KMS-11 (cell line): ENCODE data around the gene EXOC8.

ENCODE experiments used
- H2AFZ ChIP-seq: fragments of 200-600 bp; sonication (generic); 2 replicates; pipeline ENCODE4 v1.6.1; 2016; ENCODE audit warnings: antibody characterized with exemption, mixed run types, low read depth
- H3K27ac ChIP-seq: fragments of 200-600 bp; sonication (generic); 2 replicates; pipeline ENCODE4 v1.6.1; 2016; ENCODE audit warnings: mild to moderate bottlenecking, mixed run types
- H3K27me3 ChIP-seq: fragments of 200-600 bp; sonication (generic); 2 replicates; pipeline ENCODE4 v1.6.1; 2017; ENCODE audit warnings: mild to moderate bottlenecking, low read depth, mixed run types, moderate library complexity; ENCODE audit not compliant: insufficient read depth
- H3K36me3 ChIP-seq: fragments of 200-600 bp; sonication (generic); 2 replicates; pipeline ENCODE4 v1.6.1; 2017; ENCODE audit warnings: mild to moderate bottlenecking, mixed run types; ENCODE audit not compliant: insufficient read depth
- H3K4me1 ChIP-seq: fragments of 200-600 bp; sonication (generic); 2 replicates; pipeline ENCODE4 v1.6.1; 2016; ENCODE audit warnings: mild to moderate bottlenecking, low read depth, mixed run types; ENCODE audit not compliant: poor library complexity, severe bottlenecking
- H3K4me2 ChIP-seq: fragments of 200-600 bp; sonication (generic); 2 replicates; pipeline ENCODE4 v1.7.0; 2016; ENCODE audit warnings: mild to moderate bottlenecking, mixed run types
- H3K4me3 ChIP-seq: fragments of 200-600 bp; sonication (generic); IDR thresholded peaks from 2 replicates; pipeline ENCODE4 v1.6.1; 2017; ENCODE audit warnings: low read depth, low read length, mixed read lengths; ENCODE audit not compliant: insufficient read depth
- H3K79me2 ChIP-seq: fragments of 200-600 bp; sonication (generic); 2 replicates; pipeline ENCODE4 v1.6.1; 2016; ENCODE audit warnings: low read depth, mixed run types; ENCODE audit not compliant: insufficient read depth
- H3K9ac ChIP-seq: fragments of 200-600 bp; sonication (generic); 2 replicates; pipeline ENCODE4 v1.6.1; 2016; ENCODE audit warnings: mild to moderate bottlenecking, mixed run types
- H4K20me1 ChIP-seq: fragments of 200-600 bp; sonication (generic); 2 replicates; pipeline ENCODE4 v1.6.1; 2016; ENCODE audit warnings: mild to moderate bottlenecking, mixed run types; ENCODE audit not compliant: insufficient read depth
- CTCF ChIP-seq: fragments of 200-600 bp; sonication (generic); conservative IDR thresholded peaks from 2 replicates; pipeline ENCODE4 v1.6.1; 2017; ENCODE audit warnings: low read depth, mild to moderate bottlenecking, antibody characterized with exemption, low read length, moderate library complexity, mixed read lengths

EXOC8 gene

GRCh38 chr1:231340328-231341013, 2.8 kb upstream of the EXOC8 start:
- Histone ChIP-seq H3K4me3 (no peak overlapping the region), H3K79me2 (peaks cover 47% of the 10 kb centered on the region), H4K20me1 (no peaks in the 10 kb centered on the region), H3K9ac (no peak overlapping the region), H3K4me2 (no peak overlapping the region; the same call in 1 of the 2 replicates), H3K27me3 (no peaks in the 10 kb centered on the region), H2AFZ (no peak overlapping the region), H3K4me1 (peaks cover 24% of the 10 kb centered on the region), H3K36me3 (no peaks in the 10 kb centered on the region; the same call in 1 of the 2 replicates), H3K27ac (no peak overlapping the region)
- no peak for TF ChIP-seq CTCF

- Histone ChIP-seq H3K9ac (peak within 1 kb of the TSS; percentile 83), H3K4me1 (peaks cover 44% of the 10 kb centered on the region), H3K4me2 (peak within 1 kb of the TSS; percentile 95), H3K27me3 (no peaks in the 10 kb centered on the region), H3K36me3 (no peaks in the 10 kb centered on the region; the same call in 1 of the 2 replicates), H3K79me2 (peaks cover 66% of the 10 kb centered on the region), H3K27ac (peak within 1 kb of the TSS; percentile 82), H3K4me3 (peak within 1 kb of the TSS; percentile 96), H2AFZ (peak within 1 kb of the TSS; percentile 93), H4K20me1 (no peaks in the 10 kb centered on the region)
- TF ChIP-seq CTCF = no peak
Observed at GRCh38 chr1:231338270-231339128, 847 bp upstream of the EXOC8 start, which contains the start of gene SPRTN. Gene SPRTN, plus strand, starts transcription at chr1:231338293. Its CDS starts 91 bp downstream, at chr1:231338384.

- H3K4me3 ChIP-seq = peak overlapping the region; percentile 57
- no peaks in the 10 kb centered on the region; the same call in 1 of the 2 replicates for H3K36me3 ChIP-seq
- H3K9ac ChIP-seq = peak overlapping the region; percentile 83; the same call in 1 of the 2 replicates
- peaks cover 78% of the 10 kb centered on the region for H3K79me2 ChIP-seq
- peaks cover 48% of the 10 kb centered on the region for H3K4me1 ChIP-seq
- TF ChIP-seq CTCF = no peak
- H3K27me3 ChIP-seq = no peaks in the 10 kb centered on the region
- peak overlapping the region; percentile 95 for H3K4me2 ChIP-seq
- peak overlapping the region; percentile 82; the same call in 1 of the 2 replicates for H3K27ac ChIP-seq
- H2AFZ ChIP-seq = peak overlapping the region; percentile 93
- no peaks in the 10 kb centered on the region for H4K20me1 ChIP-seq
Observed at GRCh38 chr1:231337043-231337471, 595 bp downstream of the EXOC8 start.

GRCh38 chr1:231335663-231336602, 1.7 kb downstream of the EXOC8 start:
- H3K4me3 ChIP-seq = no peak overlapping the region
- H3K4me1 ChIP-seq = peaks cover 48% of the 10 kb centered on the region
- peaks cover 78% of the 10 kb centered on the region for H3K79me2 ChIP-seq
- no peaks in the 10 kb centered on the region for H3K27me3 ChIP-seq
- no peak overlapping the region for H3K27ac ChIP-seq
- H4K20me1 ChIP-seq = no peaks in the 10 kb centered on the region
- H3K4me2 ChIP-seq = peak overlapping the region; percentile 95
- TF ChIP-seq CTCF = no peak
- H2AFZ ChIP-seq = no peak overlapping the region
- H3K9ac ChIP-seq = no peak overlapping the region; the same call in 1 of the 2 replicates
- H3K36me3 ChIP-seq = no peaks in the 10 kb centered on the region; the same call in 1 of the 2 replicates
